ENCODE measurements around the gene UFD1.
A peak's percentile ranks its signal among the peaks of the same experiment; 100 is the strongest.
"Not testable (repeated sequence)": the region's sequence is repeated elsewhere in the genome, so short reads cannot be mapped to it uniquely, and the experiment has no call there.

Gene UFD1

DNA sequence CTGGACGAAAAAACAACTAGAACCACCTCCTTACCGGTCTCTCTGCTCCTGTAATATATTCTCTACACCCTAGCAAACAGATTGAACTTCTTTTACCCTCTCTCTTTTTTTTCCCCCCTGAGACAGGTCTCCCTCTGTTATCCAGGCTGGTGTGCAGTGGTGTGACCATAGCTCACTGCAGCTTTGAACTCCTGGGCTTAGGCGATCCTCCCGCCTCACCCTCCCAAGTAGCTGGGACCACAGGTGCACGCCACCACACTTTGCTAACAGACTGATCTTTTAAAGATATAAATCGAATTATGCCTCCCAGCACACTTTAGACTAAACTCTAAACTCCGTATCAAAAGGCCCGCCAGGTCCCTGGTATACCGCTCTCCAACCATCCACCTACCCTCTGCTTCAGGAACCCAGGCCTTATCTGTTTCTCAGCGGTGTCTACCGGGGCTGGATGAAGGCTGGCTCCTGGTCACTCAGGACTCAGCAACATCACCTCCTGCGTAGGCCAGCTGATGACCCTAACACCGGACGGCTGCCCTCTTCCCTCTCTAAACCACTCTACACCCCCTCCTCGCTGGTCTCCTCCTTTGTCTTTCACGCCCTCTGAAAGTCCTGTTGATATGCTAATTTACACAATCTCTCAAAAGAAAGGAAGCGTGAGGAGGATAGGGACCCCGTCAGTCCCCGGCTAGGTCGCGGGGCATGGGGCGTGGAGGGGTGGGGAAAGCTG, 32.2 kb downstream of the UFD1 start:
- no peak for DNase-seq

DNA sequence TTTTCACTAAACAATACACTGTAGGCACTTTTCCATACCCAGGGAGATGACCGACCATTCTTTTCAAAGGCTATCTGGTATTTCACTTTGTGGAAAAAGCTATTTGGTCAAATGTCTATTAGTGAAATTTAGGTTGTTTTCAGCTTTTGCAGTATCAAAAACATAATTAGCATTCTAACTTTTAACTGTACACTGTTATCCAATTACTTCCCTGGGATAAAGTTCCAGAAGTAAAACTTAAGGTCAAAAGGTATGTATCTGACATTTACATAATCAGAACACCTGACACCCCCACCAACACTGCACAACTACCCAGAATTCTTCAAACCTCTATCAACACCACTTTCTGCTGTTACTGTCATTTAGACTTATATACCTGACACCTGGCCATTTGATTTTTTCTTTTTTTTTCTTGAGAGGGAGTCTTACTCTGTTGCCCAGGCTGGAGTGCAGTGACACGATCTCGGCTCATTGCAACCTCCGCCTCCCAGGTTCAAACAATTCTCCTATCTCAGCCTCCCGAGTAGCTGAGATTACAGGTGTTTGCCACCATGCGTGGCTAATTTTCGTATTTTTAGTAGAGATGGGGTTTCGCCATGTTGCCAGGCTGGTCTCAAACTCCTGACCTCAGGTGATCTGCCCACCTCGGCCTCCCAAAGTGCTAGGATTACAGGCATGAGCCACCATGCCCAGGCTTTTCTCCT, 33.6 kb downstream of the UFD1 start:
- DNase-seq, result not testable (repeated sequence)

DNA sequence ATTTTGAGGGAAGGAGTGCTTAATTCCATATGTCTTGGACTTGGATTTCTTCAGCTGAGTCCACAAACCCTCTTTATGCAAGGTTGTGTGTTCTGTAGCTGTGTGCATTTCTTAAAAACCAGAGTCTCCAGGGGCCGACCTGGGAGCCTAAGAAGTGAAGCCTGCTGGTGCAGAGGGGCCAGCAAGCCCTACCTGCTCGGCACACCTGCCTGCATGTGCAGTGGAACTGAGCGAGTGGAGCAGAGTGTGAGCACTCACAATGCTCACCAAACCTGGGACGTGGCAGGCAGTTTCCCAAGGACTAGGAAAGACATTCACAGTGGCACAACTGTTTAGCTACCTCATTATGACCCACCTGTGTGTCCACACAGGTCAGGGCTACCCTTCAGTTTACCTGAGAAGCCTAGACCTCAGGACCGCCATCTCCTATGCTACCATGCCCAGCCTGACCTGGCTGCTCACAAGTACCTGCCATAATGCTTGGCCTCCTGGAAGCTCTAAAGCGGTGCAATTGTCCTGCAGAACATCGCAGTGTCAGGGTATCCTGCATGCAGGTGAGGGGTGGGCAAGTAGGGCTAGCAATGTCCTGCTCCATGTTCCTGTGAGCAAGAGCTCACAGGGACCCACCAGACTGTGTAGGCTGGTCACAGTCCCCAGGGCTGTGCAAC, 35.3 kb downstream of the UFD1 start:
- DNase-seq, result no peak

DNA sequence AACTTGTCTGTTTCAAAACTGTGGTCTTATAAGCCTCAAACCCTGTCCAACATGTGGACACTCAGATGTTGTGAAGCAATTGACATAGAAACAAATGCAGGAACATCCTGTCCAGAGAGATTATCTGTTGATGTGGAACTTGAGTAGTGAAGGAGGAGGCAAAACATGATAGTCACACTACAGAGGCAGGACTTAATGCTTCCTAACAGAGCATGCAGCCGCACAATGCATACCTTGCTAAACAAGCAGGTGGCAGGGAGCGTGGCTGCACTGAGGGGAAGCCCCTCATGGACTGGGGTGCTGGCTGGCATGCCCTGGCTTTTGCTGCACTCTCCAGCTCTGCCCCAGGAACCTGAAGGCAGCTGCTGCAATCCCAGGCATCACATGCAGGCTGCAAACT, 36.8 kb downstream of the UFD1 start:
- DNase-seq, result no peak

DNA sequence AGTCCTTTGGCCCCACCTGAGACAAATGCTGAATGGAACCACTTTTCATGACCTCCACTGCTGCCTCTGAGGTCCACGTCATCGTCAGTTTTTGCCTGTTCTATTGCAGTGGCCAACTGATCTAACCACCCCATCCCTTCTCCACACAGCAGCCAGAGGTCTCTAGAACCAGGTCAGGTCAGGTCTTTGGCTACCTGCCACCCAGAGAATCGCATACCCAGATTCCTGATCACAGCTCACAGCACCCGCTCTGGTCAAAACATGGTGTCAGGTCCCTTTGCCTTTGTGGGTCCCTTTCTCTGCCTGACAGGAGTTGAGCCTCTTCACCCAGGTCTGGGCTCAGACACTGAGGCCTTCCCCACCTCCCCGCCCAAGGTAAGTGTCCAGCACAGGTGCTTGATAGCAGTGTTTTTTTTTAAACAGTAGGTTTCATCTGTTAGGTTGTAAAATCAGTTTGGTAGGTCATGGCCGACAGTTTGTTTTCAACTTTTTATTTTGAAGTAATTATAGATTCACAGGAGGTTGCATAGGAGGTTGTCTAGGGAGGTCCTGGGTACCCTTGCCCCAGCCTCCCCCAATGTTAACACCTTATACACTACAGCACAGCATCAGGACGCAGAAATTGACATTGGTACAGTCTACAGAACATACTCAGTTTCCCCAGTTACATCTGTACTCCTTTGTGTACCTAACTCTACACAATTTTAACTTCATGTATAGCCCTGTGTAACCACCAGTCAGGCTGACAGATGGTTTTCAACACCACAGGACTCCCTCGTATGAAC, 38.4 kb downstream of the UFD1 start:
- DNase-seq, result no peak

DNA sequence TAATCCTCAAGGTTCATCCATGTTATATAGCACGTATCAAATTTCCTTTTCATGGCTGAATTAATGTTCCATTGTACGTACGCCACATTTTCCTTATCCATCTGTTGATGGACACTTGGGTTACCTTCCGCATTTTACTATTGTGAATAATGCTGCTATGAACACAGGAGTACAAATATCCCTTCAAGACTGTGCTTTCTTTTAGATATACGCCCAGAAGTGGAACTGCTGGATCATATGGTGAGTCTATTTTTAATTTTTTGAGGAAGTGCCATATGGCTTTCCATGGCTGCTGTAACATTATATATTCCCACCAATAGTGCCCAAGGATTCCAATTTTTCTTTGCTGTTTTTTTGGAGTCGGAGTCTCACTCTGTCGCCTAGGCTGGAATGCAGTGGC, 40.7 kb downstream of the UFD1 start:
- no peak for DNase-seq

DNA sequence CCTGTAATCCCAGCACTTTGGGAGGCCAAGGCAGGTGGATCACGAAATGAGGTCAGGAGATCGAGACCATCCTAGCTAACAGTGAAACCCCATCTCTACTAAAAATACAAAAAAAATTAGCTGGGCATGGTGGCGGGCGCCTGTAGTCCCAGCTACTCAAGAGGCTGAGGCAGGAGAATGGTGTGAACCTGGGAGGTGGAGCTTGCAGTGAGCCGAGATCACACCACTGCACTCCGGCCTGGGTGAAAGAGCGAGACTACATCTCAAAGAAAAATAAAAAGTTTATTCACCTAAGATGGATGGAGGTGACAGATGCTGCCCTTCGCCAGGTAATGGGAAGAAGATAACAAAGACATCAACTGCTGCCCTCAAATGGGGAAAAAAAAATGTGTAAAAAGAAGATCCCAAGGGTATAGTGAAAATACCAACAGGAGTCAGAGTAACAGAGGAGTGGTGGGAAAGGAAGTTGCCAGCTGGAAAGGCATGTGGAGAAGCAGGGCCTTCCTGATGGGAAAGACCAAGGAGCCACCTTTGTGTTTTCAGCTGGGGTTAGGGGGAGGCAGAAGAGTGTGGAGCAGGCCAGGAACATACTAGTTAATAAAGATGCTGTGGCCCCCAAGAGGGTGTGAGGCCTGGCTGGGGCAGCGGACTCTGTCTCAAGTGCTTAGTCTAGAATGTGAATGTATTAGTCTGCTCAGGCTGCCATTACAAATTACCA, 42.4 kb downstream of the UFD1 start:
- not testable (repeated sequence) for DNase-seq

DNA sequence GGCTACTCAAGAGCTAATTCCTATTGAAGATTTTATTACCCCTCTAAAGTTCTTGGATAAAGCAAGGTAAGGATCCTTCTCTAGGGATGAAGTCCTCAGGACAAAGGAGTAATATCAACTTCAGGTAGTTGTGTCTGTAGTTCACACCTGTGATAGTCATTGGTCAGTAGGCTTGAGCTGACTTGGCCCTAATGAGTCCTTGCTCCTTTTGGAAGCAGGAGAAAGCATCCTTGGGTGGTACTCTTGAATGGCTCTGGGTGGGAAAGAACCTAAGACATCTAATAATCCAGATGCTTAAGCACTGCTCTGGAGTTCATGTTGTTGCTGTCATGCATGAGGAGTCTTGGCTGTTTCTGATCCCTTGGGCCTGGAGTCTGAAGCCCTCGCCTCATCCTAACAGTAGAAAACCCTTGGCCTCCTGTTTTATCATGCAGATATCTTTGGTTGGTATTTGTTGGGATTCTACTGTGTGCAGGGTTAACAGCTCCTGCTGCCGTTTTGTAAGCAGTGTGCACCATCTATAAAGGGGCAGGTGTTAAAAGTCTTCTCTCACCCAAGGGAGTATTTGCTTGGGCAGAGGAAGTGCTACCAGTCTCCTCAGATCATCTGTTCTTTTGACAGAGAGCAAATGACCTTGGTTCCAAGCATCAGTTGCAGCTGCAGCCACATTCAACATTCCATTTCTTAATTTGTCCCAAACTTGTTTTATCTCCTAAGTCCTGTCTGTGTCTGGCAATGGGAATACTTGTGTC, 44.0 kb downstream of the UFD1 start:
- no peak for DNase-seq

DNA sequence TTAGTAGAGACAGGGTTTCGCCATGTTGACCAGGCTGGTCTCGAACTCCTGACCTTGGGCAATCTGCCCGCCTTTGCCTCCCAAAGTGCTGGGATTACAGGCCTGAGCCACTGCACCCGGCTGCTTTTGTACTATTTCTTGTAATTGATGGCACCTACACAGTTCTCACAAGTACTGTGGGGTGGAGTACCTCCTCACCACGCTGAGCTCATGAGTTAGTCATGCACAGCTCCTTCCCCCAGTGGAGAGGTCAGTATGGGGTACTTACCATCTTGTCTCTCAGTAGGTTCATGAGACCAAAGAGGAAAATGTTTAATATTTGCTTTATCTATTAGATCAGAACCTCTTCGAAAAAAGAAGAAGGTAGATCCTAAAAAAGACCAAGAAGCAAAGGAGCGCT, 44.6 kb downstream of the UFD1 start:
- no peak for DNase-seq

DNA sequence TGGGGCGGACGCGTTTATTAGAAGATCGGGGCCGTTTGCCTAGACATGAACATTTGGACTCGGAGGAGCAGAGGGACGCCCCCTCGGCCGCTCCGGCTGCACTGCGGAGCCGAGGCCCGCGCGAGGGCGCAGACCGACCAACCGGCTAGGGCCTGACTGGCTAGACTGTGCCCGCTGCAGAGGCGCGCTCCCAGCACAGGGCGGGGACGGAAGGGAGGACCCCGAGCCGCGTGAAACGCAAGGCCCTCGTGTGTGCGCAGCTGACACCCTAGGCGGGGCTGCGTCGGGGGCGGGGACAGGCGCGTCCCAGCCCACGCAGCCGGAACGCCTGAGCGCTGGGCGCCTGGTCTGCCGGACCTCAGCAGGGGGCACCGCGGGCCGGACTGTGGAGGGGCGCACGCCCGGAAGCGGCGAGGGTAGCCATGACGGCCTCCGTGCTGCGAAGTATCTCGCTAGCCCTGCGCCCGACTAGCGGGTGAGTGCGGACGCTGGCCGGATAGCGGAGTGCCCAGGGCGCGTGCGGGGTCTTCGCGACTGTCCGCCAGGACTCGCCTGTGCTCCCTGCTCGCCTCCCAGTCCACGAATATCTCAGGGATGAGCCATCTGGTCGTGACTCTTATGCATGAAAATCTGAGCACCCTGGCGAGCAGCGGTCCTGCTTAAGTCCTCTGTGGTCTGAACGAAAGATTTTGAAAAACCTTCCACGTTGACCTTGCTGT, 46.7 kb downstream of the UFD1 start, which contains the start of gene MRPL40:
MRPL40 (plus strand) TSS at position 413 of the 719 bp plus-strand sequence; CDS start at position 423, 10 bp downstream.
- DNase-seq, result peak; percentile 86 to 87

DNA sequence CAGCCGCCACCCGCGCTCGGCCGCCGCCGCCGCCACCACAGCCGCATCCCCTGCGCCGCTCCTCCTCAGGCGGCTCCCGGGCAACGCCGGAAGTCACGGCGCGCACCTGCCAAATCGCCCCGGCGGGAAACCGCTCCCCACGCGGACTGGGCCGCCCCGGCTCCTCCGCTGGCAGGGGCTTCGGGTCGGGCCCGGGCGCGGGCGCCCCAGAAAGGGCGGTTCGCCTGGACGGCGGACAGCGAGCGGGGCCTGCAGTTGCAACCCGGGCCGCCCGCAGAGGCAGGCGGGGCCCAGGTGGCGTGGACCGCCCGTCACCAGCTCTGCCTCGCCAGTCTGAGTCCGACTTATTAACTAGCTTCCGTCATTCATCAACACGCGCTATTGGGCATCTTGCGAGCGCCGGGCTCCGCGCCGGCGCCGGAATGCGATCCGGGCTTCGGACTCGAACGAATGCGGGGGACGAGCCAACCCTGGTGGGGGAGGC, 47.3 kb downstream of the UFD1 start, which contains the start of gene HIRA:
HIRA (minus strand) TSS at position 85 of the 484 bp plus-strand sequence. CDS start 257 bp downstream, outside the sequence.
- DNase-seq, result peak; percentile 86 to 94

DNA sequence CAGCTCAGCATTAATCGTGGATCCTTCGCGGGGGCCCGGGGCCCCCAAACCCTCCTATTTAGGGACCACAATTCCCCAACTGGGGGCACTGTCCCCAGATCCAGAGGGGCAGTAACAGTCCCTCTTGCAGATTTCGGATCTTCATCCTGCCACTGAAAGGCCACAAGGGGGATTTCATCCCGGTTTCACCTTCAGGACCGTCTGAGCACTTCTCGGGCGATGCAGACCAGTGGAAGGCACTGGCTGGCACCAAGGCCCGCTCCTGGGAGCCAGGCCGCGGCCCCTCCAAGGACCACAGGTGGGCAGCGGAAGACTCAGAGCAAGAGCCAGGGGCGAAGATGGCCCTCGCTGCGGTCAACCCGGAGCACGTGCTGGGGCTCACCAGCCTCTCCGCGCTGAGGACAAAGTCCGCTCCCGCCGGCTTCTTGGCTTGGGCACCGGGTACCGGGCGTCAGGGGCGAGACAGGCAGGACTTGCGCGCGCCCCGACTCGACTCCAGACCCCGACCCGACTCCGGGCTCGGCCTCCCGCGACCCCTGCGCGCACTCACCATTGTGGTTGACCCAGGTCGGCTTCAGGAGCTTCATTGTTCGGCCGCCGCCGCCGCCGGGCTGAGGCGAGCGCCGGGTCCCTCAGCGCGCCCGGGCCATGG, 48.0 kb downstream of the UFD1 start:
- peak in 1 of 2 donors; percentile 14 for DNase-seq

DNA sequence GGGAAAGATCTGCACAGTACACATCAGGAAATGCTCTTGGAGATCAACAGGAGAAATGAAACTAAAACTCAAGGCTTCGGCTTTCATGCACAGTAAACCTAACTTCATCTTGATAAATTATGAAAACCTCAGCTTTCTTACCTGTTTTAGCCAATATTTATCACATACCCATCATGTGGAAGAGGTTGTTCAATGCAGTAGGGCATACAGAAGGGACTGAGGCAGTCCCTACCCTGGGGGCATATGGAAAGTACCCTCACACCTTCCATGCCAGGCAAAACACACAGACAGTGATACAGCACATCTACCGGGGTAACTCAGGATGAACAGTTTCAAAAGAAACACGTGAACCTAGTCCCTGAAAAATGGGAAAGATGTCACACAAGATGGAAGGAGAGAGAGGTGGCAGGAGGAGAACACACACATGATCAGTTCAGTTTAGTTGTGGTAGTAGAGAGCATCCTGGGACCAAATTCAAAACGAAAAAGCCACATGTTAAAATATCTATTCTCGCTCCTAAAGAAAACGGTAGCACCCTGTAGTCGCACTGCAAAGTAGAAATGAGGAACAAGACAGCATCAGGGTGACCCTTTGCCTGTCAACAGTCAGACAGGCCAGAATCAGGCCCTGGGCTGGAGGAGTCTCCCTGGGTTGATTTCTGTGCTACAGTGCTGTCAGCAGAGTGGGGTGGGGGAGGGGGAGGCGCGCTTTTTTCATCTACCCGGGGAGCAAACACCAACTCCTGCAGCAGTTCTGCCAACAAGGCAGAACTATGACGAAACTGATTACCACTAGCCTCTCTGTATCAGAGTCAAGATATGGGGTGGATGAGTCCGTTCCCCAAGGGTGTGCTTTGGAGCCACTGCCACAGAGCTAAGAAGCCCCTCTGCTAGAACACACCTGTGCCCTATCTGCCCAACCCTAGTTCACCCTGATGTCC, 48.8 kb downstream of the UFD1 start:
- peak in 1 of 2 donors; percentile 20 for DNase-seq

DNA sequence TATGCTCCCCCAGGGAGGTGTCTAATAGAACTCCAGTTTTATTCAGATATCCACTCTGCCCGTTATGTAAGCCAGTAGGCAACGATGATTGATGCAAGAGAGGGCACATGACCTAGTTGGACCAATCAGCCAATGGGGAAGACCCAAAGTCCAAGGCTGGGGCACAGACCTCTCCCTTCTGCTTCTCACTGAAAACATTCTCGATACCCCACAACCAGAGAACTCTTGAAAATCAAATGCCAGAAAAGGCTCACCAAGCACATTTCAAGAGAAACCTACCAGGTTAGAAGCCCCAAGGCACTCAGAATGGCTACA, 54.9 kb downstream of the UFD1 start:
- DNase-seq, result no peak

DNA sequence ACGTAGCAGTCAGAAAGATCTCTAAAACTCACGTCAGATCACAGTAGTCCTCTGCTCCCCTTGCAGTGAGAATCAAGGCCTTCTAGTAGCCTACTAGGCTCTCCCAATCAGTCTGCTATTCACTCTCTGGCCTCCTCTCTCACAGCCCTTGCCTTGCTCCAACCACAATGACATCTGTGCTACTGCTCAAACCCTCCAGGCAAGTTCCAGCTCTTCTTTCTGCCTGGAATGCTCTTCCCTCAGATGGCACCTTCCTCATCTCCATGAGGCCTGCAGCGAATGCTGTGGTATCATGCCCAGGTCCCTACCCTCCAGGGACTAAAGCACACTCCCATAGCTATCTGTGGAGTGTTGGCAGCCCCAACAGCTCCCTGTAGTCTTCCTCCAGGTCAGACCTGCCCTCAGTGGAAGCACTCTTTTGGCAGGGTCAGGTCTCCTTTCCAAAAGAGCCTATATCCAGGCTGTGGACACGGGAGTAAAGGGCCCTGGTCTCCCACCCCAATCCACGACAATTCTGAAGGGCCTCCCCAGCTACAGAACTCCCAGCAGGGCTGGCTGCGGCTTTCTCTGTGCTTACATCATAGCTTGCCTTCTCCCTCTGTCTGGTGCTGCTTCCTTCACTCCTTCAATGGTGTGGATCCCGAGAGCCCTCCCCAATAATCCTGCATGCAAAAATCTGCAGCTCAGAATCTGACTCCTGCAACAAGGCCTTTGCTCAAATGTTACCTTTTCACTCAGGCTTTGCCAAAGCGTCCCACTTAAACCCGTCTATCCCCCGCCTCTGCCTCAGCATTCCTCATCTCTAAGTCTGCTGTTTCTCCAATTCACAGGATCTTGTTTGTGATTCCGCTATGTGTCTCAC, 56.3 kb downstream of the UFD1 start:
- no peak for DNase-seq

DNA sequence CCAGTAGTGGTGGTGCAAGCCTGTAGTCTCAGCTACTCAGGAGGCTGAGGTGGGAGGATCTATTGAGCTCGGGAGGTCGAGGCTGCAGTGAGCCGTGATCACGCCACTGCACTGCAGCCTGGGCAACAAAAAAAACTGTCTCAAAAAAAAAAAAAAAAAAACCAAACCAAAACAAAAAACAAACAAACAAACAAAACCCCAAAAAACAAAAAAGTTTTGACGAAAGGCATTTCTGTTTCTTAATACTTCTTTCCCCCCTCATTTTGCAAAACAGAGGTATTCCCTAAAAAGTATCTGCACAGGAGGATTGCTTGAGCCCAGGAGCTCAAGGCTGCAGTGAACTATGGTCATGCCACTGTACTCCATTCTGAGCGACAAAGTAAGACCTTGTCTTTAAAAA, 58.7 kb downstream of the UFD1 start:
- DNase-seq, result no peak

DNA sequence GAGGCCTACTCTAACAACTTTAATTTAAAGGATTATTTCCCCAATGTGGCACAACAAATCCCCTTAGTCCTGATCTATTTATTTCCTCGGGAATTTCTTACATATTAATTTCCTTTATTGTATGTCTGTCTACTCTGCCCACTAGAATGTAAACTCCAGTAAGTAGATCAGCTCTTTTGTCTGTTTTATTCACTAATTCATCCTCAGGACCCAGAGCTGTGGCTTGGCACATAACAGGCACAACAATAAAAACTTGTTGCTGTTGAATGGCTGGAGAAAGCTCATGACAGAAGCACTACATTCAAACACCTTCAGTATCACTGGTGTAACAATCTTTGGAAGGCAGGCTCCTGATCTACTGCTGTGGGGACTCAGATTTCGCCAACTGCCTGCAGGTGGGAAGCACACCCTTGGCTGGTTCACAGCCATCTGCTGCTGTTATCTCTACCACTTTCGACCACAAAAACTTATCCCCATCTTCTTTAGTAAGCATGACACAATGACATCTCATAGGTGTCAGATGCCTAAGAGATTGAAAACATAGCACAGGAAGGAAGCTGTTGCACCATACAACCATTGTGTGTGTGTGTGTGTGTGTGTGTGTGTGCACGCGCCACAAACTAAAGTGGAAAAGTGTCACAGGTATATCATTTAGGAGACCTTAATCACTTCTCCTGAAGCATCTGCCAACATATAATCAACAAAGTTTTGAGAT, 59.4 kb downstream of the UFD1 start:
- peak in 1 of 2 donors; percentile 12 for DNase-seq

All from stimulated activated CD4-positive, alpha-beta T cell treated with anti-CD3 and anti-CD28 coated beads, Interleukin-2, amount 100 ng/mL, for 48 hours (primary cell).